ENCODE results near the gene LRRC28.

GRCh38 chr15:99425657-99426301 lies 174.5 kb downstream of the LRRC28 start:
- TF ChIP-seq CTCF (IDR thresholded peaks at IDR 0.05; ENCODE audit: low read depth, low read length) (no peak), EZH2phosphoT487 (IDR thresholded peaks at IDR 0.05; ENCODE audit: low read depth) (no peak)

Measured in OCI-LY3 (cell line).